H1 (cell line): ENCODE data around the gene ASTL.

Experiments used
- ASH2L ChIP-seq: fragments of 200-600, 300-600 bp; sonication (generic); IDR thresholded peaks from one replicate; pipeline ENCODE4 v1.7.1; 2017; ENCODE audit warnings: low read length
- CHD1 ChIP-seq: IDR thresholded peaks from 2 replicates; pipeline ENCODE4 v1.6.1; 2012; ENCODE audit warnings: low read depth, low read length, improper control_type of control experiment
- CTCF ChIP-seq, 3 experiments: IDR thresholded peaks; 1 replicate in 2 of 3; 2 replicates in 1 of 3; pipeline versions ENCODE4 v1.5.1 to v1.6.1; 2011; ENCODE audit warnings: low read length in 3 of 3, mild to moderate bottlenecking in 3 of 3, inconsistent platforms in 2 of 3, low read depth in 1 of 3, moderate library complexity in 1 of 3; ENCODE audit not compliant: insufficient read depth in 1 of 3; ENCODE audit errors: control extremely low read depth in 1 of 3
- EGR1 ChIP-seq: IDR thresholded peaks from 2 replicates; pipeline ENCODE4 v1.6.1; 2011; ENCODE audit warnings: low read depth, low read length, borderline replicate concordance
- POLR2AphosphoS5 ChIP-seq: IDR thresholded peaks from 2 replicates; pipeline ENCODE4 v1.6.1; 2011; ENCODE audit warnings: low read depth, low read length
- RAD21 ChIP-seq, 2 experiments: IDR thresholded peaks in 1 of 2; conservative IDR thresholded peaks in 1 of 2; 2 replicates each; pipeline ENCODE4 v1.6.1; 2011; ENCODE audit warnings: low read depth in 2 of 2, low read length in 2 of 2, improper control_type of control experiment in 1 of 2, inconsistent platforms in 1 of 2, mild to moderate bottlenecking in 1 of 2, moderate library complexity in 1 of 2
- SP1 ChIP-seq: IDR thresholded peaks from 2 replicates; pipeline ENCODE4 v1.6.1; 2011; ENCODE audit warnings: low read depth, low read length
- TF ChIP-seq, protein P1 (sequence below): IDR thresholded peaks from 2 replicates; pipeline ENCODE4 v1.6.1; 2012; ENCODE audit warnings: low read length, inconsistent platforms
- TF ChIP-seq, protein P2 (sequence below): IDR thresholded peaks from 2 replicates; pipeline ENCODE4 v1.6.1; 2012; ENCODE audit warnings: inconsistent platforms

DNA sequence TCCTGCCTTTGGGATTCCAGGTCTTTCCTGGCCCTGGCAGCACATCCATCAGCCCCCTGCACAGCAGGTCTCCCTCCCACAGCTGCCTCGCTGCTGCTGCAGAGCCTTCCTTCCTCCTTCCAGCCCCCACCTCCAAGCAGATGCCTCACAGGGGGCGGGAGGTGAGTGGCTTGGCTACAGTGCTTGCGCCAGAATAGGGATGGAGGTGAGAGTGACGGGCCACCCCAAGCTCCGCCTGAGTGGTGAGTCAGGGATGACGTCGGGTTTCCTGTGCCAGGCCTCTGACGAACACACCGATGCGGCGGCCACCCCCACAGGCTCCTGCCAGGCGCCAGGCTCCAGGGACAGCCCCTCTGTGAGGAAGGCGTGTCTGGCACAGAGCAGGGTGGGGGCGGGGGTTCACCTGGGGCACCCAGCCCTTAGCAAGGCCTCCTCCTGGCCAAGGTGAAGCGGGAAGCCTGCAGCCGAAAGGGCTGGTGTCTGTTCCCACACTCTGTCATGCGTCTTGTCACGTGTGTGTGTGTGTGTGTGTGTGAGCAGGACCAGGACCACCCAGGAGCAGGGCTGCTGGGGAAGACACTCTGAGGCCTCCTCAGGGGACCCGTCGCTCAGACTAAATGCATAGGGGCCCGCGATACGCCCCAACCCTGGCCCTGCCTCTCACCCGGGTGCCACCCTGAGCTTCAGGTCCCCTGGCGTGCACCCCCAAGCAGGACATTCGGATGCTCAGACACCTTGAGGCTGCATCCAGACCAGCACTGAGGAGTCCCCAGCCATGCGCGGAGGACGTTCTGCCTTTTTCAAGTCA is 10.3 kb upstream of the ASTL start:
- TF ChIP-seq, protein P1, sequence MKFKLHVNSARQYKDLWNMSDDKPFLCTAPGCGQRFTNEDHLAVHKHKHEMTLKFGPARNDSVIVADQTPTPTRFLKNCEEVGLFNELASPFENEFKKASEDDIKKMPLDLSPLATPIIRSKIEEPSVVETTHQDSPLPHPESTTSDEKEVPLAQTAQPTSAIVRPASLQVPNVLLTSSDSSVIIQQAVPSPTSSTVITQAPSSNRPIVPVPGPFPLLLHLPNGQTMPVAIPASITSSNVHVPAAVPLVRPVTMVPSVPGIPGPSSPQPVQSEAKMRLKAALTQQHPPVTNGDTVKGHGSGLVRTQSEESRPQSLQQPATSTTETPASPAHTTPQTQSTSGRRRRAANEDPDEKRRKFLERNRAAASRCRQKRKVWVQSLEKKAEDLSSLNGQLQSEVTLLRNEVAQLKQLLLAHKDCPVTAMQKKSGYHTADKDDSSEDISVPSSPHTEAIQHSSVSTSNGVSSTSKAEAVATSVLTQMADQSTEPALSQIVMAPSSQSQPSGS, result 0 out of 2 replicates have a peak, but pooled peaks have one; percentile 21
- TF ChIP-seq ASH2L (peak; percentile 49), EGR1 (peak; percentile 35; the same call in 1 of the 2 replicates), CTCF (IDR thresholded peaks at IDR 0.05; ENCODE audit: control extremely low read depth in 1 of 3, insufficient read depth in 1 of 3, low read depth in 1 of 3, low read length in 3 of 3) (no peak), POLR2AphosphoS5 (no peak), RAD21 (IDR thresholded peaks at IDR 0.05 in 1 of 2, conservative IDR thresholded peaks at IDR 0.05 in 1 of 2; ENCODE audit: low read depth in 2 of 2, low read length in 2 of 2) (no peak), CHD1 (no peak), SP1 (no peak)
- TF ChIP-seq, protein P2, sequence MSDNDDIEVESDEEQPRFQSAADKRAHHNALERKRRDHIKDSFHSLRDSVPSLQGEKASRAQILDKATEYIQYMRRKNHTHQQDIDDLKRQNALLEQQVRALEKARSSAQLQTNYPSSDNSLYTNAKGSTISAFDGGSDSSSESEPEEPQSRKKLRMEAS, result 0 out of 2 replicates have a peak, but pooled peaks have one; percentile 33
